GM10266 (cell line): ENCODE measurements around the gene AHRR.
"Not testable (repeated sequence)": the region's sequence is repeated elsewhere in the genome, so short reads cannot be mapped to it uniquely, and the experiment has no call there.

ENCODE experiments used
- DNase-seq: peaks from one replicate; pipeline ENCODE4 v3.0.0; 2012; ENCODE audit errors: extremely low spot score
- CTCF ChIP-seq: IDR thresholded peaks from 2 replicates; pipeline ENCODE4 v1.5.1; 2012; ENCODE audit warnings: mild to moderate bottlenecking, low read depth; ENCODE audit not compliant: control insufficient read depth, insufficient read depth; ENCODE audit errors: missing control alignments

AHRR gene

GRCh38 chr5:394671-395155, 73.2 kb downstream of the AHRR start:
- no peak for TF ChIP-seq CTCF
- no peak for DNase-seq

- TF ChIP-seq CTCF = no peak
- no peak for DNase-seq
Observed at GRCh38 chr5:395156-395920, 73.8 kb downstream of the AHRR start.

GRCh38 chr5:395921-396530, 74.5 kb downstream of the AHRR start:
- DNase-seq = no peak
- TF ChIP-seq CTCF = no peak

- DNase-seq = no peak
- no peak for TF ChIP-seq CTCF
Observed at GRCh38 chr5:396531-396961, 75.0 kb downstream of the AHRR start.

GRCh38 chr5:398141-398474, 76.6 kb downstream of the AHRR start:
- not testable (repeated sequence) for DNase-seq

GRCh38 chr5:398475-399295, 77.2 kb downstream of the AHRR start:
- no peak for TF ChIP-seq CTCF
- no peak for DNase-seq

- TF ChIP-seq CTCF = peak; percentile 29
- DNase-seq = peak; percentile 85
Observed at GRCh38 chr5:399296-400281, 78.1 kb downstream of the AHRR start.
